ENCODE results near the gene CHCHD1.
"Not testable (repeated sequence)": the region's sequence is repeated elsewhere in the genome, so short reads cannot be mapped to it uniquely, and the experiment has no call there.

Gene CHCHD1

GRCh38 chr10:73810735-73811465, 29.1 kb downstream of the CHCHD1 start:
- DNase-seq, result no peak

GRCh38 chr10:73812657-73813056, 30.8 kb downstream of the CHCHD1 start:
- DNase-seq, result no peak

- no peak for DNase-seq
These were observed 31.5 kb downstream of the CHCHD1 start for GRCh38 chr10:73813333-73813732.

GRCh38 chr10:73814276-73814895, 32.5 kb downstream of the CHCHD1 start:
- DNase-seq, result no peak

GRCh38 chr10:73814896-73815718, 33.3 kb downstream of the CHCHD1 start:
- DNase-seq, result no peak

- no peak for DNase-seq
These were observed 33.8 kb downstream of the CHCHD1 start for GRCh38 chr10:73815719-73816030.

GRCh38 chr10:73816917-73817729, 35.3 kb downstream of the CHCHD1 start:
- DNase-seq, result no peak

GRCh38 chr10:73817826-73818225, 36.0 kb downstream of the CHCHD1 start:
- DNase-seq, result no peak

GRCh38 chr10:73818402-73818801, 36.6 kb downstream of the CHCHD1 start:
- DNase-seq, result no peak

GRCh38 chr10:73819081-73819480, 37.2 kb downstream of the CHCHD1 start:
- peak; percentile 41 for DNase-seq

GRCh38 chr10:73819513-73820093, 37.8 kb downstream of the CHCHD1 start:
- no peak for DNase-seq

- no peak for DNase-seq
These were observed 41.5 kb downstream of the CHCHD1 start for GRCh38 chr10:73823391-73823790.

- DNase-seq, result no peak
These were observed 42.4 kb downstream of the CHCHD1 start for GRCh38 chr10:73824146-73824725.

- no peak for DNase-seq
These were observed 45.7 kb downstream of the CHCHD1 start for GRCh38 chr10:73827346-73828089.

- no peak for DNase-seq
These were observed 46.3 kb downstream of the CHCHD1 start for GRCh38 chr10:73828161-73828560.

- not testable (repeated sequence) for DNase-seq
These were observed 47.2 kb downstream of the CHCHD1 start for GRCh38 chr10:73829090-73829489.

Measured in right kidney (tissue), 1 donor.